ENCODE results near the gene KCNN4.

Gene KCNN4

DNA sequence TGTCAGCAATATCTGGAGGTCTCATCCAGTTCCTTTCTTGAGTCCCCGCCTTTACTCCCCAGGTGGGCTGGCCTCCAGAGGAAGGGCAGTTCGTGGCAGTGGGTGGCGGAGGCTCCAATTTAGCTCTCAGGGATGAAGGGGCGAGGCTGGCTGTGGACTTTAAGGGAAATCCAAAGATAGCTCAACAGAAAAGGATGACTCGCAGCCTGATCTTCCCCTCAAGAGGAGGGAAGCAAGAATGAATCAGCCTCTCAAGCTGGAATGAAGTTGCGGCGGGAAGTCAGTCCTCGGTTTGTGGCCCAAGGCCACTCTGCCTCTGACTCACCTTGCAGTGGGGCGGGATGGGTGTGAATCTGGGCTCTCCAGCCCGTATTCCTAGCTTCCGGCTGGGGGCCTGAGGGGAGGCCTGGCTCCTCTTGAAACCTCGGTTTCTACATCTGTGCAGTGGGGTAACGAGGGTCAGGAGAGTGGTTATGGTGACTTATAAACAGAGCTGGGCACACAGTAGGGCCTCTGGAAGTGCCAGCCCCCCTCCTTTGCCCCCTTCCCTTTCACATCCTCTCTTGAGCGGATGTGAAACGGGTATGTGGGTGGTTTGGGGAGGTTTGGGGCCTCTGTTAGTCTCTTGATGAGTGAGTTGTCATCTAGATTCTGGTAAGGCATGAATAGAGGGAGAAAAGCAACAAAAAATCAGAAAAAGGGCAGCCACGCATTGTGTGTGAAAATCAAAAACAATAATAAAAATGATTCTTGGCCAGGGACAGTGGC, 15.5 kb downstream of the KCNN4 start (continued):
- TF ChIP-seq, protein P1, sequence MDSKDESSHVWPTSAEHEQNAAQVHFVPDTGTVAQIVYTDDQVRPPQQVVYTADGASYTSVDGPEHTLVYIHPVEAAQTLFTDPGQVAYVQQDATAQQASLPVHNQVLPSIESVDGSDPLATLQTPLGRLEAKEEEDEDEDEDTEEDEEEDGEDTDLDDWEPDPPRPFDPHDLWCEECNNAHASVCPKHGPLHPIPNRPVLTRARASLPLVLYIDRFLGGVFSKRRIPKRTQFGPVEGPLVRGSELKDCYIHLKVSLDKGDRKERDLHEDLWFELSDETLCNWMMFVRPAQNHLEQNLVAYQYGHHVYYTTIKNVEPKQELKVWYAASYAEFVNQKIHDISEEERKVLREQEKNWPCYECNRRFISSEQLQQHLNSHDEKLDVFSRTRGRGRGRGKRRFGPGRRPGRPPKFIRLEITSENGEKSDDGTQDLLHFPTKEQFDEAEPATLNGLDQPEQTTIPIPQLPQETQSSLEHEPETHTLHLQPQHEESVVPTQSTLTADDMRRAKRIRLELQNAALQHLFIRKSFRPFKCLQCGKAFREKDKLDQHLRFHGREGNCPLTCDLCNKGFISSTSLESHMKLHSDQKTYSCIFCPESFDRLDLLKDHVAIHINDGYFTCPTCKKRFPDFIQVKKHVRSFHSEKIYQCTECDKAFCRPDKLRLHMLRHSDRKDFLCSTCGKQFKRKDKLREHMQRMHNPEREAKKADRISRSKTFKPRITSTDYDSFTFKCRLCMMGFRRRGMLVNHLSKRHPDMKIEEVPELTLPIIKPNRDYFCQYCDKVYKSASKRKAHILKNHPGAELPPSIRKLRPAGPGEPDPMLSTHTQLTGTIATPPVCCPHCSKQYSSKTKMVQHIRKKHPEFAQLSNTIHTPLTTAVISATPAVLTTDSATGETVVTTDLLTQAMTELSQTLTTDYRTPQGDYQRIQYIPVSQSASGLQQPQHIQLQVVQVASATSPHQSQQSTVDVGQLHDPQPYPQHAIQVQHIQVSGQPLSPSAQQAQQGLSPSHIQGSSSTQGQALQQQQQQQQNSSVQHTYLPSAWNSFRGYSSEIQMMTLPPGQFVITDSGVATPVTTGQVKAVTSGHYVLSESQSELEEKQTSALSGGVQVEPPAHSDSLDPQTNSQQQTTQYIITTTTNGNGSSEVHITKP (tag by site-specific recombination; IDR thresholded peaks at IDR 0.05) = peak; percentile 84
- TF ChIP-seq, protein P2, sequence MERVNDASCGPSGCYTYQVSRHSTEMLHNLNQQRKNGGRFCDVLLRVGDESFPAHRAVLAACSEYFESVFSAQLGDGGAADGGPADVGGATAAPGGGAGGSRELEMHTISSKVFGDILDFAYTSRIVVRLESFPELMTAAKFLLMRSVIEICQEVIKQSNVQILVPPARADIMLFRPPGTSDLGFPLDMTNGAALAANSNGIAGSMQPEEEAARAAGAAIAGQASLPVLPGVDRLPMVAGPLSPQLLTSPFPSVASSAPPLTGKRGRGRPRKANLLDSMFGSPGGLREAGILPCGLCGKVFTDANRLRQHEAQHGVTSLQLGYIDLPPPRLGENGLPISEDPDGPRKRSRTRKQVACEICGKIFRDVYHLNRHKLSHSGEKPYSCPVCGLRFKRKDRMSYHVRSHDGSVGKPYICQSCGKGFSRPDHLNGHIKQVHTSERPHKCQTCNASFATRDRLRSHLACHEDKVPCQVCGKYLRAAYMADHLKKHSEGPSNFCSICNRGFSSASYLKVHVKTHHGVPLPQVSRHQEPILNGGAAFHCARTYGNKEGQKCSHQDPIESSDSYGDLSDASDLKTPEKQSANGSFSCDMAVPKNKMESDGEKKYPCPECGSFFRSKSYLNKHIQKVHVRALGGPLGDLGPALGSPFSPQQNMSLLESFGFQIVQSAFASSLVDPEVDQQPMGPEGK (tag by site-specific recombination; IDR thresholded peaks at IDR 0.05) = peak; percentile 64
- TF ChIP-seq, protein P3, sequence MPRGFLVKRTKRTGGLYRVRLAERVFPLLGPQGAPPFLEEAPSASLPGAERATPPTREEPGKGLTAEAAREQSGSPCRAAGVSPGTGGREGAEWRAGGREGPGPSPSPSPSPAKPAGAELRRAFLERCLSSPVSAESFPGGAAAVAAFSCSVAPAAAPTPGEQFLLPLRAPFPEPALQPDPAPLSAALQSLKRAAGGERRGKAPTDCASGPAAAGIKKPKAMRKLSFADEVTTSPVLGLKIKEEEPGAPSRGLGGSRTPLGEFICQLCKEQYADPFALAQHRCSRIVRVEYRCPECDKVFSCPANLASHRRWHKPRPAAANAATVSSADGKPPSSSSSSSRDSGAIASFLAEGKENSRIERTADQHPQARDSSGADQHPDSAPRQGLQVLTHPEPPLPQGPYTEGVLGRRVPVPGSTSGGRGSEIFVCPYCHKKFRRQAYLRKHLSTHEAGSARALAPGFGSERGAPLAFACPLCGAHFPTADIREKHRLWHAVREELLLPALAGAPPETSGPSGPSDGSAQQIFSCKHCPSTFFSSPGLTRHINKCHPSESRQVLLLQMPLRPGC (tag by site-specific recombination; IDR thresholded peaks at IDR 0.05) = peak; percentile 68
- TF ChIP-seq ZNF433 (tag by site-specific recombination; IDR thresholded peaks at IDR 0.05; ENCODE audit: low read depth) = no peak
- TF ChIP-seq ZNF530 (tag by site-specific recombination; IDR thresholded peaks at IDR 0.05; ENCODE audit: low read depth) = no peak
- no peak for TF ChIP-seq TCF7L2 (IDR thresholded peaks at IDR 0.05; ENCODE audit: borderline replicate concordance, low read depth, low read length)
- TF ChIP-seq FEZF1 (tag by site-specific recombination; IDR thresholded peaks at IDR 0.05) = no peak
- TF ChIP-seq GFI1B (tag by site-specific recombination; IDR thresholded peaks at IDR 0.05) = no peak
- no peak for TF ChIP-seq ZNF132 (tag by site-specific recombination; IDR thresholded peaks at IDR 0.05; ENCODE audit: borderline replicate concordance)
- TF ChIP-seq, protein P4, sequence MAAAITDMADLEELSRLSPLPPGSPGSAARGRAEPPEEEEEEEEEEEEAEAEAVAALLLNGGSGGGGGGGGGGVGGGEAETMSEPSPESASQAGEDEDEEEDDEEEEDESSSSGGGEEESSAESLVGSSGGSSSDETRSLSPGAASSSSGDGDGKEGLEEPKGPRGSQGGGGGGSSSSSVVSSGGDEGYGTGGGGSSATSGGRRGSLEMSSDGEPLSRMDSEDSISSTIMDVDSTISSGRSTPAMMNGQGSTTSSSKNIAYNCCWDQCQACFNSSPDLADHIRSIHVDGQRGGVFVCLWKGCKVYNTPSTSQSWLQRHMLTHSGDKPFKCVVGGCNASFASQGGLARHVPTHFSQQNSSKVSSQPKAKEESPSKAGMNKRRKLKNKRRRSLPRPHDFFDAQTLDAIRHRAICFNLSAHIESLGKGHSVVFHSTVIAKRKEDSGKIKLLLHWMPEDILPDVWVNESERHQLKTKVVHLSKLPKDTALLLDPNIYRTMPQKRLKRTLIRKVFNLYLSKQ (tag by site-specific recombination; IDR thresholded peaks at IDR 0.05; ENCODE audit: borderline replicate concordance) = no peak
- TF ChIP-seq ZFHX2 (tag by site-specific recombination; conservative IDR thresholded peaks at IDR 0.05) = peak; percentile 76
- TF ChIP-seq, protein P5, sequence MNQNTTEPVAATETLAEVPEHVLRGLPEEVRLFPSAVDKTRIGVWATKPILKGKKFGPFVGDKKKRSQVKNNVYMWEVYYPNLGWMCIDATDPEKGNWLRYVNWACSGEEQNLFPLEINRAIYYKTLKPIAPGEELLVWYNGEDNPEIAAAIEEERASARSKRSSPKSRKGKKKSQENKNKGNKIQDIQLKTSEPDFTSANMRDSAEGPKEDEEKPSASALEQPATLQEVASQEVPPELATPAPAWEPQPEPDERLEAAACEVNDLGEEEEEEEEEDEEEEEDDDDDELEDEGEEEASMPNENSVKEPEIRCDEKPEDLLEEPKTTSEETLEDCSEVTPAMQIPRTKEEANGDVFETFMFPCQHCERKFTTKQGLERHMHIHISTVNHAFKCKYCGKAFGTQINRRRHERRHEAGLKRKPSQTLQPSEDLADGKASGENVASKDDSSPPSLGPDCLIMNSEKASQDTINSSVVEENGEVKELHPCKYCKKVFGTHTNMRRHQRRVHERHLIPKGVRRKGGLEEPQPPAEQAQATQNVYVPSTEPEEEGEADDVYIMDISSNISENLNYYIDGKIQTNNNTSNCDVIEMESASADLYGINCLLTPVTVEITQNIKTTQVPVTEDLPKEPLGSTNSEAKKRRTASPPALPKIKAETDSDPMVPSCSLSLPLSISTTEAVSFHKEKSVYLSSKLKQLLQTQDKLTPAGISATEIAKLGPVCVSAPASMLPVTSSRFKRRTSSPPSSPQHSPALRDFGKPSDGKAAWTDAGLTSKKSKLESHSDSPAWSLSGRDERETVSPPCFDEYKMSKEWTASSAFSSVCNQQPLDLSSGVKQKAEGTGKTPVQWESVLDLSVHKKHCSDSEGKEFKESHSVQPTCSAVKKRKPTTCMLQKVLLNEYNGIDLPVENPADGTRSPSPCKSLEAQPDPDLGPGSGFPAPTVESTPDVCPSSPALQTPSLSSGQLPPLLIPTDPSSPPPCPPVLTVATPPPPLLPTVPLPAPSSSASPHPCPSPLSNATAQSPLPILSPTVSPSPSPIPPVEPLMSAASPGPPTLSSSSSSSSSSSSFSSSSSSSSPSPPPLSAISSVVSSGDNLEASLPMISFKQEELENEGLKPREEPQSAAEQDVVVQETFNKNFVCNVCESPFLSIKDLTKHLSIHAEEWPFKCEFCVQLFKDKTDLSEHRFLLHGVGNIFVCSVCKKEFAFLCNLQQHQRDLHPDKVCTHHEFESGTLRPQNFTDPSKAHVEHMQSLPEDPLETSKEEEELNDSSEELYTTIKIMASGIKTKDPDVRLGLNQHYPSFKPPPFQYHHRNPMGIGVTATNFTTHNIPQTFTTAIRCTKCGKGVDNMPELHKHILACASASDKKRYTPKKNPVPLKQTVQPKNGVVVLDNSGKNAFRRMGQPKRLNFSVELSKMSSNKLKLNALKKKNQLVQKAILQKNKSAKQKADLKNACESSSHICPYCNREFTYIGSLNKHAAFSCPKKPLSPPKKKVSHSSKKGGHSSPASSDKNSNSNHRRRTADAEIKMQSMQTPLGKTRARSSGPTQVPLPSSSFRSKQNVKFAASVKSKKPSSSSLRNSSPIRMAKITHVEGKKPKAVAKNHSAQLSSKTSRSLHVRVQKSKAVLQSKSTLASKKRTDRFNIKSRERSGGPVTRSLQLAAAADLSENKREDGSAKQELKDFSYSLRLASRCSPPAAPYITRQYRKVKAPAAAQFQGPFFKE (tag by site-specific recombination; IDR thresholded peaks at IDR 0.05; ENCODE audit: borderline replicate concordance) = no peak
- TF ChIP-seq, protein P6, sequence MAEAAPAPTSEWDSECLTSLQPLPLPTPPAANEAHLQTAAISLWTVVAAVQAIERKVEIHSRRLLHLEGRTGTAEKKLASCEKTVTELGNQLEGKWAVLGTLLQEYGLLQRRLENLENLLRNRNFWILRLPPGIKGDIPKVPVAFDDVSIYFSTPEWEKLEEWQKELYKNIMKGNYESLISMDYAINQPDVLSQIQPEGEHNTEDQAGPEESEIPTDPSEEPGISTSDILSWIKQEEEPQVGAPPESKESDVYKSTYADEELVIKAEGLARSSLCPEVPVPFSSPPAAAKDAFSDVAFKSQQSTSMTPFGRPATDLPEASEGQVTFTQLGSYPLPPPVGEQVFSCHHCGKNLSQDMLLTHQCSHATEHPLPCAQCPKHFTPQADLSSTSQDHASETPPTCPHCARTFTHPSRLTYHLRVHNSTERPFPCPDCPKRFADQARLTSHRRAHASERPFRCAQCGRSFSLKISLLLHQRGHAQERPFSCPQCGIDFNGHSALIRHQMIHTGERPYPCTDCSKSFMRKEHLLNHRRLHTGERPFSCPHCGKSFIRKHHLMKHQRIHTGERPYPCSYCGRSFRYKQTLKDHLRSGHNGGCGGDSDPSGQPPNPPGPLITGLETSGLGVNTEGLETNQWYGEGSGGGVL (tag by site-specific recombination; IDR thresholded peaks at IDR 0.05) = peak; percentile 71
- no peak for TF ChIP-seq ZNF354C (tag by site-specific recombination; IDR thresholded peaks at IDR 0.05; ENCODE audit: borderline replicate concordance, low read depth)
- peak; percentile 45; the same call in 1 of the 2 replicates for TF ChIP-seq ZNF394 (tag by site-specific recombination; IDR thresholded peaks at IDR 0.05; ENCODE audit: borderline replicate concordance)
- TF ChIP-seq, protein P7, sequence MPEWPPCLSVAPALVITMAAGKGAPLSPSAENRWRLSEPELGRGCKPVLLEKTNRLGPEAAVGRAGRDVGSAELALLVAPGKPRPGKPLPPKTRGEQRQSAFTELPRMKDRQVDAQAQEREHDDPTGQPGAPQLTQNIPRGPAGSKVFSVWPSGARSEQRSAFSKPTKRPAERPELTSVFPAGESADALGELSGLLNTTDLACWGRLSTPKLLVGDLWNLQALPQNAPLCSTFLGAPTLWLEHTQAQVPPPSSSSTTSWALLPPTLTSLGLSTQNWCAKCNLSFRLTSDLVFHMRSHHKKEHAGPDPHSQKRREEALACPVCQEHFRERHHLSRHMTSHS (tag by site-specific recombination; IDR thresholded peaks at IDR 0.05) = no peak
- TF ChIP-seq ZNF37A (tag by site-specific recombination; IDR thresholded peaks at IDR 0.05) = no peak
- no peak for TF ChIP-seq ZNF658 (tag by site-specific recombination; IDR thresholded peaks at IDR 0.05)
